Measurements from ENCODE around the gene PHACTR3. TPM values are rescaled to one million over a fixed set of nuclear protein-coding genes. Genes with fewer than 3 reads are reported as not detected.

Gene PHACTR3
- total and polyA plus RNA-seq, 2 of the 8 experiments (the other 6 are each of a cell fraction or from before 2014, with no cell fraction given) = 0.05 to 0.13 TPM

DNA sequence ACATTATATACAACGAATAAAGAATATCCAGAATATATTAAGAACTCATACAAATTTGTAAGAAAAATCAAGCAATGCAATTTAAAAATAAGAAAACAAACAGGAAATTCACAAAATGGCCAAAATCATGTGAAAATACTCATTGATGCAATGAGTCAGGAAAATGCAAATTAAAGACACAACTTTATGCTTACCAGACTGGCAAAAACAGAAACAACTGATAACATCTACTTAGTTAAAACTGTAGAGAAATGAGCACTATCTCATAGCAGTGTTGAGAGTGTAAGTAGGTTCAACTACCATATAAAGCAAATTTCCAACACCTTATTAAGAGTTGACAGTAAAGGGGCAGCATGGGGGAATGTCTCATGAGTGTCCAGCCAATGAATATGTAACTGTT, 266.8 kb downstream of the PHACTR3 start:
- Histone ChIP-seq H3K27me3 (replicated peaks in 1 of 4; ENCODE audit: control insufficient read depth in 3 of 4, extremely low read depth in 1 of 4, insufficient read depth in 3 of 4, low read length in 3 of 4) (no peaks in the 10 kb centered on the region; a peak in 1 of 7 replicates), H3K9ac (replicated peaks in 1 of 4; ENCODE audit: extremely low read depth in 1 of 4, low read depth in 3 of 4, low read length in 3 of 4) (no peak overlapping the region), H3K18ac (ENCODE audit: extremely low read depth, low read length) (no peak overlapping the region), H2BK12ac (ENCODE audit: low read depth, low read length) (no peak overlapping the region), H2BK5ac (ENCODE audit: low read depth, low read length) (no peak overlapping the region), H3K36me3 (ENCODE audit: control insufficient read depth in 2 of 4, insufficient read depth in 4 of 4, low read length in 3 of 4) (no peaks in the 10 kb centered on the region), H3K79me2 (ENCODE audit: control insufficient read depth in 1 of 2, insufficient read depth in 2 of 2, low read length in 2 of 2) (no peaks in the 10 kb centered on the region), H2BK120ac (replicated peaks; ENCODE audit: low read depth, low read length) (no peak overlapping the region), H3K9me3 (ENCODE audit: insufficient read depth in 2 of 2, low read depth in 1 of 2, low read length in 1 of 2) (peaks cover 25 to 43% of the 10 kb centered on the region in 2 experiments), H3K23ac (ENCODE audit: insufficient read length) (no peak overlapping the region), H4K8ac (ENCODE audit: extremely low read depth, insufficient read depth, low read length) (no peak overlapping the region), H4K91ac (replicated peaks; ENCODE audit: insufficient read length, low read length) (no peak overlapping the region), H3K79me1 (ENCODE audit: low read depth, low read length) (no peaks in the 10 kb centered on the region), H3K4me2 (ENCODE audit: insufficient read depth in 1 of 2, low read depth in 2 of 2, low read length in 2 of 2) (no peak overlapping the region), H2AFZ (ENCODE audit: low read length) (no peak overlapping the region), H4K20me1 (replicated peaks in 1 of 2; ENCODE audit: control insufficient read depth in 1 of 2, insufficient read depth in 2 of 2, low read length in 2 of 2) (no peaks in the 10 kb centered on the region), H2BK20ac (ENCODE audit: low read length) (no peak overlapping the region), H3K56ac (replicated peaks; ENCODE audit: insufficient read length, low read depth, low read length) (no peak overlapping the region), H2BK15ac (ENCODE audit: low read length) (no peak overlapping the region), H3K4ac (replicated peaks; ENCODE audit: insufficient read length, low read depth, low read length) (no peak overlapping the region), H3K4me3 (ENCODE audit: extremely low read depth in 1 of 4, insufficient read depth in 2 of 4, low read depth in 3 of 4, low read length in 4 of 4) (no peak overlapping the region), H2AK5ac (ENCODE audit: low read depth, low read length) (no peak overlapping the region), H3K4me1 (replicated peaks in 1 of 4; ENCODE audit: control insufficient read depth in 3 of 4, insufficient read depth in 4 of 4, low read length in 3 of 4) (no peaks in the 10 kb centered on the region), H4K5ac (ENCODE audit: insufficient read length, low read depth, low read length) (no peak overlapping the region), H3K23me2 (ENCODE audit: low read depth, low read length) (no peaks in the 10 kb centered on the region), H3K27ac (ENCODE audit: low read depth, low read length) (no peak overlapping the region), H3K14ac (ENCODE audit: insufficient read length) (no peak overlapping the region)
- no peak for TF ChIP-seq RXRA (IDR thresholded peaks at IDR 0.05; ENCODE audit: insufficient read depth, low read depth, low read length)
- TF ChIP-seq KDM4A (IDR thresholded peaks at IDR 0.05; ENCODE audit: low read depth, low read length, severe bottlenecking) = no peak
- TF ChIP-seq ZNF274 (IDR thresholded peaks at IDR 0.05; ENCODE audit: borderline replicate concordance, extremely low read depth, low read length) = no peak
- no peak for TF ChIP-seq RBBP5 (IDR thresholded peaks at IDR 0.05; ENCODE audit: borderline replicate concordance, low read depth, low read length)
- TF ChIP-seq NRF1 (IDR thresholded peaks at IDR 0.05; ENCODE audit: low read depth, low read length) = no peak
- no peak for TF ChIP-seq SRF (IDR thresholded peaks at IDR 0.05; ENCODE audit: low read depth, low read length)
- TF ChIP-seq FOSL1 (IDR thresholded peaks at IDR 0.05; ENCODE audit: insufficient read depth, low read depth, low read length) = no peak
- no peak for TF ChIP-seq CEBPB (IDR thresholded peaks at IDR 0.05; ENCODE audit: low read depth, low read length)
- TF ChIP-seq POU5F1 (IDR thresholded peaks at IDR 0.05; ENCODE audit: low read depth, low read length) = no peak
- 63% methylated on average over 1 of the region's 1 CpG; no CpG with 5 or more reads in 1 of the 2 experiments for WGBS, 2 experiments (ENCODE audit: extremely low coverage in 1 of 2, insufficient coverage in 1 of 2, insufficient read length in 1 of 2, insufficient replicate concordance in 2 of 2, low coverage in 1 of 2, low lambda C conversion rate in 2 of 2, missing lambda C conversion rate in 1 of 2)
- CTCF ChIA-PET (ENCODE audit: partially characterized antibody) = no interaction called here
- FAIRE-seq (no peak), DNase-seq (ENCODE audit: low read depth in 1 of 2, low spot score in 2 of 2) (no peak)
- POLR2A ChIA-PET (ENCODE audit: partially characterized antibody) = no interaction called here
